Activated CD4-positive, alpha-beta T cell treated with anti-CD3 and anti-CD28 coated beads, Interleukin-2, amount 10 ng/mL, durations not matched to agents 24 days and 14 days (primary cell): ENCODE measurements around the gene HNRNPC. TPM values are rescaled to one million over a fixed set of nuclear protein-coding genes. Genes with fewer than 3 reads are reported as not detected.
"Not testable (repeated sequence)": the region's sequence is repeated elsewhere in the genome, so short reads cannot be mapped to it uniquely, and the experiment has no call there.

Source experiments
- DNase-seq: peaks from one replicate; pipeline ENCODE4 v3.0.0; 2022
- H3K27ac Mint-ChIP-seq: one replicate; pipeline ENCODE4 v1.8.0; 2022; ENCODE audit warnings: mild to moderate bottlenecking, mixed read lengths
- H3K27me3 Mint-ChIP-seq: one replicate; pipeline ENCODE4 v1.8.0; 2022; ENCODE audit warnings: mixed read lengths
- H3K36me3 Mint-ChIP-seq: one replicate; pipeline ENCODE4 v1.8.0; 2022; ENCODE audit warnings: low read depth, mild to moderate bottlenecking, mixed read lengths
- H3K4me1 Mint-ChIP-seq: one replicate; pipeline ENCODE4 v1.8.0; 2021; ENCODE audit warnings: mixed read lengths
- H3K4me3 Mint-ChIP-seq: one replicate; pipeline ENCODE4 v1.8.0; 2022; ENCODE audit warnings: mild to moderate bottlenecking, moderate library complexity, mixed read lengths
- H3K9me3 Mint-ChIP-seq: one replicate; pipeline ENCODE4 v1.8.0; 2021; ENCODE audit warnings: mixed read lengths
- intact Hi-C: fragments of 100-400 bp; cut with micrococcal nuclease; formaldehyde crosslinking; loops from one replicate; pipeline ENCODE4 v1.15.1; 2023
- total RNA-seq: library from RNA; stranded (reverse); gene quantifications from 2 replicates; pipeline ENCODE4 v1.2.3, GENCODE V29; 2022

Gene HNRNPC
- total RNA-seq, 1 donor from 2014 or later, result 1,009 TPM

GRCh38 chr14:21197418-21198205, 71.6 kb downstream of the HNRNPC start:
- H3K4me1 Mint-ChIP-seq, result peaks cover 2% of the 10 kb centered on the region
- peaks cover 7% of the 10 kb centered on the region for H3K36me3 Mint-ChIP-seq
- intact Hi-C loops, result no loop called here
- H3K9me3 Mint-ChIP-seq, result no peaks in the 10 kb centered on the region
- H3K4me3 Mint-ChIP-seq, result no peak overlapping the region
- H3K27ac Mint-ChIP-seq, result no peak overlapping the region
- no peak for DNase-seq
- H3K27me3 Mint-ChIP-seq, result peaks cover 14% of the 10 kb centered on the region

DNA sequence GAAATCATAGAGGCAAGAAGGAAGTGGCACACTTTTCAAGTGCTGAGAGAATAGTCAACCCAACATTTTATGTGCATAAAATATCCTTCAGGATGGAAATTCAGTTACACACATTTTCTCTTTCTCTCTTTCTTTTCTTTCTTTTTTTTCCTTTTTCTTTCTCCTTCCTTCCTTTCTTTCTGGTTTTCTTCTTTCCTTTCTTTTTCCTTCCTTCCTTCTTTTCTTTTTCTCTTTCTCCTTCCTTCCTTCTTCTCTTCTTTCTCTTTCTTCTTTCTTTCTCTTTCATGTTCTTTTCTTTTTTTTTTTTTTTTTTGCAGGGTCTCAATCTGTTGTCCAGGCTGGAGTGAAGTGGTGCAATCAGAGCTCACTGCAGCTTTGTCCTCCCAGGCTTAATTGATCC, 74.6 kb downstream of the HNRNPC start:
- H3K9me3 Mint-ChIP-seq, result no peaks in the 10 kb centered on the region
- intact Hi-C loops, result no loop called here
- H3K4me3 Mint-ChIP-seq, result no peak overlapping the region
- no peak overlapping the region for H3K27ac Mint-ChIP-seq
- no peaks in the 10 kb centered on the region for H3K36me3 Mint-ChIP-seq
- peaks cover 14% of the 10 kb centered on the region for H3K27me3 Mint-ChIP-seq
- peaks cover 9% of the 10 kb centered on the region for H3K4me1 Mint-ChIP-seq
- DNase-seq, result no peak

GRCh38 chr14:21192875-21193535, 76.2 kb downstream of the HNRNPC start:
- Mint-ChIP-seq H3K27ac (no peak overlapping the region), H3K27me3 (peaks cover 14% of the 10 kb centered on the region), H3K4me3 (no peak overlapping the region), H3K36me3 (no peaks in the 10 kb centered on the region), H3K9me3 (no peaks in the 10 kb centered on the region), H3K4me1 (peaks cover 9% of the 10 kb centered on the region)
- intact Hi-C loops, result no loop called here
- no peak for DNase-seq

- Mint-ChIP-seq H3K36me3 (no peaks in the 10 kb centered on the region), H3K27me3 (peaks cover 14% of the 10 kb centered on the region), H3K4me3 (peak overlapping the region; percentile 72), H3K27ac (no peak overlapping the region), H3K4me1 (peaks cover 9% of the 10 kb centered on the region), H3K9me3 (no peaks in the 10 kb centered on the region)
- DNase-seq, result no peak
- intact Hi-C loops, result no loop called here
Observed at GRCh38 chr14:21192447-21192822, 76.8 kb downstream of the HNRNPC start.

DNA sequence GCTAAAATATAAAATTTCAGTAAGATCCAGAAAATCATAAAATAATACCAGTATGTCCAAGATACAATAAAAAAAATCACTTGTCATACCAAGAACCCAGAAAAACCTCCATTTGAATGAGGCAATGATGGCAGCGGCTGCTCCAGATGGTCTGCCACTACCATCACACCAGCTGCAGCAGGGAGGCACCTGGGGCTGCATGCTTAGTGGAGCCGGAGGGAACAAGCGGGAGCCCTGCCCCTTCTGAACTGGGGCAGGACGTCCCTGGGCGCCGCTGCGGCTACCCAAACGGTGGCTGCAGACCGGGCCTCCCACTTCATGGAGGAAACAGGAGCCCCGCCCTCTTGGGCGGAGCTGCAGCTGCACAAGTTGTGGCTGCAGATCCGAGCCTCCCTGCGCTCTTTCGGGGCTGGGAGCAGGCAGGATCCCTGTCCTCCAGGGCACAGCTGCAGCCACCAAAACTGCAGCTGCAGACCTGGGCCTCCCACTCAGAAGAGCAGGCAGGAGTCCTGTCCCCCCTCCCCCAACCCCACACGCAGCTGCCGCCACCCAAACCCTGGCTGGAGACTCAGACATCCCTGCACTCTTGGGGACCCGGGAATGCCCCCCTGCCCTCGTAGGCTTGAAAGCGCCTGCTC, 77.3 kb downstream of the HNRNPC start:
- intact Hi-C loops, result no loop called here
- Mint-ChIP-seq H3K27me3 (peaks cover 14% of the 10 kb centered on the region), H3K9me3 (no peaks in the 10 kb centered on the region), H3K27ac (no peak overlapping the region), H3K4me3 (peak overlapping the region; percentile 72), H3K36me3 (no peaks in the 10 kb centered on the region), H3K4me1 (peaks cover 9% of the 10 kb centered on the region)
- peak; percentile 93 for DNase-seq

- Mint-ChIP-seq H3K9me3 (no peaks in the 10 kb centered on the region), H3K27ac (no peak overlapping the region), H3K27me3 (peaks cover 14% of the 10 kb centered on the region), H3K4me3 (peak overlapping the region; percentile 72), H3K36me3 (no peaks in the 10 kb centered on the region), H3K4me1 (peaks cover 9% of the 10 kb centered on the region)
- intact Hi-C loops, result no loop called here
- no peak for DNase-seq
Observed at GRCh38 chr14:21191261-21191808, 77.9 kb downstream of the HNRNPC start.

GRCh38 chr14:21185491-21185890, 83.8 kb downstream of the HNRNPC start:
- Mint-ChIP-seq H3K4me3 (no peak overlapping the region), H3K27ac (no peak overlapping the region), H3K27me3 (peaks cover 10% of the 10 kb centered on the region), H3K4me1 (no peaks in the 10 kb centered on the region), H3K36me3 (no peaks in the 10 kb centered on the region), H3K9me3 (peaks cover 6% of the 10 kb centered on the region)
- no peak for DNase-seq
- intact Hi-C loops, result no loop called here

DNA sequence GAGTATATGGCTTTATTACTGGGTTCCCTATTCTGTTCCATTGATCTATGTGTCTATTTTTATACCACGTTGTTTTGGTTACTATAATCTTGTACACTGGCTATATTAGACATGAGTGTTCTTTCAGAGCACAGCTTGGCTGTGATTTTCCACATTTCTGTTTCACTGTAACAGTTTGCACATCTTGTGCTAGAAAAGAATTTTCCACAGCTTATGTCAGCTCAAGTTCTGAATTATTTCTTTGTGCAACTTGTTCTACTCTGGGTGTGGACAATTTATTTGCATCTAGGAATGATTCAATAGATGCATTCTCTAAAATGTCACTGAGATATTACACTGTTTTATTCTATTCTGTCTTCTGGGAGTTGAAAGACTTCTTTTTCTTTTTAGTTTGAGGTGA, 85.0 kb downstream of the HNRNPC start:
- DNase-seq, result no peak
- Mint-ChIP-seq H3K4me3 (no peak overlapping the region), H3K27ac (no peak overlapping the region), H3K4me1 (no peaks in the 10 kb centered on the region), H3K27me3 (peaks cover 12% of the 10 kb centered on the region), H3K36me3 (no peaks in the 10 kb centered on the region), H3K9me3 (peaks cover 6% of the 10 kb centered on the region)
- intact Hi-C loops, result no loop called here

DNA sequence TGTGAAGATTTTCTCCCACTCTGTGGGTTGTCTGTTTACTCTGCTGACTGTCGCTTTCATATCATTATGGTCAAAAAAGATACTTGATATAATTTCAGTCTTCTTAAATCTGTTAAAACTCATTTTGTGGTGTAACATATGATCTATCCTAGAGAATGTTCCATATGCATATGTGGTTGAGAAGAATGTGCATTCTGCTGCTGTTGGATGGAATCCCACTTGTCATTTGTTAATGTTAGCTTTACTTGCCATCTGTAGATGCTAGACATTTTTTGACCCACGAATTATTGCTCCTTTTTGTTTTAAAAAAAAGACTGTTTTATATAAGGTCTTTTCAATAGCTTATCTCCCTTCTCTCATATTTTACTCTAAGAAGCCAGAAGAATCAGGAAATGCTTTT, 87.1 kb downstream of the HNRNPC start:
- Mint-ChIP-seq H3K27me3 (peaks cover 15% of the 10 kb centered on the region), H3K27ac (no peak overlapping the region), H3K9me3 (peaks cover 6% of the 10 kb centered on the region), H3K4me3 (no peak overlapping the region), H3K4me1 (no peaks in the 10 kb centered on the region), H3K36me3 (no peaks in the 10 kb centered on the region)
- DNase-seq, result no peak
- intact Hi-C loops, result no loop called here

GRCh38 chr14:21171128-21171527, 98.1 kb downstream of the HNRNPC start:
- DNase-seq, result no peak
- Mint-ChIP-seq H3K27ac (no peak overlapping the region), H3K36me3 (no peaks in the 10 kb centered on the region), H3K4me1 (no peaks in the 10 kb centered on the region), H3K27me3 (peaks cover 44% of the 10 kb centered on the region), H3K9me3 (peaks cover 6% of the 10 kb centered on the region), H3K4me3 (no peak overlapping the region)
- intact Hi-C loops, result no loop called here

DNA sequence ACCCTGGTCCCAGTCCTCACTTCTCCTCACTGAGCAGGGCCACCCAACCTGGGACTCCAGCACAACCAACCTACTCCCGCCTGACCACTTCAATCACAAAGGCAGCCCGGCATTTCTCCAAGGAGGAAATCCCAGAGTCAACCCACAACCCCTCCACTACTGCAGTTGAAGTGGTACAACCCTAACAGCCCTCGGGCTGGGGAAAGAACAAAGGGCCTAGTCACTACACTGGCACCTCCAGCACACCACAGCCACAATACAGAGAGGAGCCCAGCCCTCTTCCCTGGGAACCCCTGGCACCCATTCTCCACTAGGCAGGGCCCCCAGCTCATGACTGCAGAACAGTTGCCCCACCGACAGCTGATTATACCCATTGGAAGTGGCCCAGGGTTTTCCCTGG, 99.7 kb downstream of the HNRNPC start:
- Mint-ChIP-seq H3K4me3 (no peak overlapping the region), H3K4me1 (no peaks in the 10 kb centered on the region), H3K36me3 (no peaks in the 10 kb centered on the region), H3K27ac (no peak overlapping the region), H3K27me3 (peaks cover 38% of the 10 kb centered on the region), H3K9me3 (peaks cover 6% of the 10 kb centered on the region)
- peak; percentile 30 for DNase-seq
- intact Hi-C loops, result no loop called here

- peak; percentile 40 for DNase-seq
- intact Hi-C loops, result no loop called here
- H3K27ac Mint-ChIP-seq, result no peak overlapping the region
- no peaks in the 10 kb centered on the region for H3K36me3 Mint-ChIP-seq
- no peaks in the 10 kb centered on the region for H3K4me1 Mint-ChIP-seq
- peaks cover 32% of the 10 kb centered on the region for H3K27me3 Mint-ChIP-seq
- no peak overlapping the region for H3K4me3 Mint-ChIP-seq
- peaks cover 4% of the 10 kb centered on the region for H3K9me3 Mint-ChIP-seq
Observed at GRCh38 chr14:21168055-21168454, 101.2 kb downstream of the HNRNPC start.

- H3K27ac Mint-ChIP-seq, H3K4me1 Mint-ChIP-seq, DNase-seq, intact Hi-C loops, H3K4me3 Mint-ChIP-seq, H3K9me3 Mint-ChIP-seq, H3K36me3 Mint-ChIP-seq: not testable (repeated sequence)
- peaks cover 27% of the 10 kb centered on the region for H3K27me3 Mint-ChIP-seq
Observed at GRCh38 chr14:21165670-21166069, 103.6 kb downstream of the HNRNPC start.

GRCh38 chr14:21165002-21165605, 104.1 kb downstream of the HNRNPC start:
- H3K4me1 Mint-ChIP-seq, H3K4me3 Mint-ChIP-seq, H3K36me3 Mint-ChIP-seq, H3K9me3 Mint-ChIP-seq, H3K27ac Mint-ChIP-seq, intact Hi-C loops: not testable (repeated sequence)
- DNase-seq, result peak; percentile 50
- peaks cover 26% of the 10 kb centered on the region for H3K27me3 Mint-ChIP-seq
